Natural killer cell (primary cell): ENCODE data around the gene SLC25A11. TPM values are rescaled to one million over a fixed set of nuclear protein-coding genes. Genes with fewer than 3 reads are reported as not detected.
A peak's percentile ranks its signal among the peaks of the same experiment; 100 is the strongest.

Experiments
- ATAC-seq, 3 donors: fragments of 150-1000 bp in 2 of 3; fragments of 200-7000 bp in 1 of 3; cut with Tn5 transposase; 1 replicate in 1 of 3; 2 replicates in 2 of 3; pipeline ENCODE4 v1.10.0; 2021; ENCODE audit warnings: mild to moderate bottlenecking in 2 of 3, moderate library complexity in 2 of 3
- DNase-seq, 2 donors: peaks; one replicate each; pipeline versions ENCODE4 v3.0.0 to v3.0.0-alpha.2; 2013 to 2021; ENCODE audit warnings: mixed read lengths in 1 of 2
- H3K27ac ChIP-seq: one replicate; pipeline ENCODE4 v1.5.1; 2013; ENCODE audit warnings: mild to moderate bottlenecking, low read length
- H3K27me3 ChIP-seq: one replicate; pipeline ENCODE4 v1.6.1; 2013; ENCODE audit warnings: low read length; ENCODE audit not compliant: control insufficient read depth, insufficient read depth
- H3K36me3 ChIP-seq: one replicate; pipeline ENCODE4 v1.6.1; 2013; ENCODE audit warnings: low read length; ENCODE audit not compliant: control insufficient read depth, insufficient read depth
- H3K4me1 ChIP-seq: one replicate; pipeline ENCODE4 v1.6.1; 2013; ENCODE audit warnings: low read length; ENCODE audit not compliant: control insufficient read depth, insufficient read depth
- H3K4me3 ChIP-seq: one replicate; pipeline ENCODE4 v1.5.1; 2013; ENCODE audit warnings: low read length
- H3K9me3 ChIP-seq: one replicate; pipeline ENCODE4 v1.6.1; 2013; ENCODE audit warnings: low read length; ENCODE audit not compliant: control insufficient read depth, insufficient read depth
- H3K27ac Mint-ChIP-seq, 2 donors: one replicate each; pipeline ENCODE4 v1.8.0; 2022; ENCODE audit warnings: mild to moderate bottlenecking in 2 of 2, mixed read lengths in 2 of 2, moderate library complexity in 1 of 2
- H3K27me3 Mint-ChIP-seq, 2 donors: one replicate each; pipeline ENCODE4 v1.8.0; 2022; ENCODE audit warnings: low read depth in 2 of 2, mixed read lengths in 2 of 2
- H3K36me3 Mint-ChIP-seq: one replicate; pipeline ENCODE4 v1.8.0; 2022; ENCODE audit warnings: mixed read lengths
- H3K4me1 Mint-ChIP-seq, 2 donors: one replicate each; pipeline ENCODE4 v1.8.0; 2022; ENCODE audit warnings: mixed read lengths in 2 of 2
- H3K4me3 Mint-ChIP-seq: one replicate; pipeline ENCODE4 v1.8.0; 2022; ENCODE audit warnings: mild to moderate bottlenecking, moderate library complexity, mixed read lengths
- H3K9me3 Mint-ChIP-seq, 2 donors: one replicate each; pipeline ENCODE4 v1.8.0; 2022; ENCODE audit warnings: mixed read lengths in 2 of 2
- CTCF ChIP-seq: fragments of 200-600 bp; IDR thresholded peaks from one replicate; pipeline ENCODE4 v1.8.0; 2022; ENCODE audit warnings: antibody characterized with exemption
- WGBS: methylation state at CpG from one replicate; pipeline ENCODE4 v1.1.7; 2013; ENCODE audit warnings: missing lambda C conversion rate; ENCODE audit not compliant: insufficient coverage; 5-methylcytosine and 5-hydroxymethylcytosine counted together
- intact Hi-C: fragments of 100-400 bp; cut with micrococcal nuclease; formaldehyde crosslinking; loops from one replicate; pipeline ENCODE4 v1.14.2; 2022
- total RNA-seq, 4 donors: library from RNA; stranded (reverse); fragments of 120-200 nt in 1 of 4; gene quantifications; one replicate each; pipeline versions ENCODE4 v1.2.3 to v1.2.4, GENCODE V29; 2013 to 2022

The SLC25A11 gene
- total RNA-seq, 3 donors from 2014 or later (not counting 1 experiment from before 2014, with no cell fraction given) = 34.7 to 47.5 (median 42.5) TPM

GRCh38 chr17:4936436-4936835, 3.4 kb downstream of the SLC25A11 start:
- 92% methylated on average over 3 of the region's 3 CpGs for WGBS
- Mint-ChIP-seq H3K36me3 (no peaks in the 10 kb centered on the region), H3K9me3 (no peaks in the 10 kb centered on the region), H3K4me1 (peaks cover 43 to 76% of the 10 kb centered on the region in 2 donors), H3K27me3 (peaks cover 0 to 4% of the 10 kb centered on the region in 2 donors), H3K4me3 (no peak overlapping the region), H3K27ac (peak overlapping the region; percentile 48 to 62)
- Histone ChIP-seq H3K27ac (no peak overlapping the region), H3K9me3 (no peaks in the 10 kb centered on the region), H3K4me1 (peaks cover 47% of the 10 kb centered on the region), H3K36me3 (peaks cover 18% of the 10 kb centered on the region), H3K27me3 (no peaks in the 10 kb centered on the region), H3K4me3 (no peak overlapping the region)
- TF ChIP-seq CTCF = no peak
- ATAC-seq = no peak
- no peak for DNase-seq
- intact Hi-C loops = no loop called here

GRCh38 chr17:4935650-4936049, 4.2 kb downstream of the SLC25A11 start:
- Mint-ChIP-seq H3K27me3 (peaks cover 0 to 4% of the 10 kb centered on the region in 2 donors), H3K36me3 (no peaks in the 10 kb centered on the region), H3K4me1 (peaks cover 35 to 68% of the 10 kb centered on the region in 2 donors), H3K4me3 (no peak overlapping the region), H3K27ac (peak overlapping the region; percentile 48 to 62), H3K9me3 (no peaks in the 10 kb centered on the region)
- no peak for TF ChIP-seq CTCF
- intact Hi-C loops = no loop called here
- no peaks in the 10 kb centered on the region for H3K9me3 ChIP-seq
- no peak for ATAC-seq
- peaks cover 39% of the 10 kb centered on the region for H3K4me1 ChIP-seq
- no peaks in the 10 kb centered on the region for H3K27me3 ChIP-seq
- H3K4me3 ChIP-seq = no peak overlapping the region
- no peak for DNase-seq
- no peak overlapping the region for H3K27ac ChIP-seq
- H3K36me3 ChIP-seq = peaks cover 18% of the 10 kb centered on the region

GRCh38 chr17:4934173-4934979, 5.5 kb downstream of the SLC25A11 start:
- H3K36me3 ChIP-seq = peaks cover 18% of the 10 kb centered on the region
- intact Hi-C loops = no loop called here
- H3K27ac ChIP-seq = no peak overlapping the region
- peak overlapping the region; percentile 80 for H3K4me3 Mint-ChIP-seq
- 19% methylated on average over 13 of the region's 14 CpGs for WGBS
- peaks cover 34 to 57% of the 10 kb centered on the region in 2 donors for H3K4me1 Mint-ChIP-seq
- ATAC-seq = peak in 2 of 3 donors; percentile 48 to 60
- H3K27ac Mint-ChIP-seq = peak overlapping the region; percentile 55 to 81
- H3K27me3 Mint-ChIP-seq = peaks cover 0 to 4% of the 10 kb centered on the region in 2 donors
- no peak for TF ChIP-seq CTCF
- no peaks in the 10 kb centered on the region for H3K27me3 ChIP-seq
- no peaks in the 10 kb centered on the region for H3K9me3 Mint-ChIP-seq
- DNase-seq = peak in 1 of 2 donors; percentile 48
- no peaks in the 10 kb centered on the region for H3K36me3 Mint-ChIP-seq
- no peak overlapping the region for H3K4me3 ChIP-seq
- no peaks in the 10 kb centered on the region for H3K9me3 ChIP-seq
- peaks cover 36% of the 10 kb centered on the region for H3K4me1 ChIP-seq
